Measurements from ENCODE around the gene GPX4.

DNA sequence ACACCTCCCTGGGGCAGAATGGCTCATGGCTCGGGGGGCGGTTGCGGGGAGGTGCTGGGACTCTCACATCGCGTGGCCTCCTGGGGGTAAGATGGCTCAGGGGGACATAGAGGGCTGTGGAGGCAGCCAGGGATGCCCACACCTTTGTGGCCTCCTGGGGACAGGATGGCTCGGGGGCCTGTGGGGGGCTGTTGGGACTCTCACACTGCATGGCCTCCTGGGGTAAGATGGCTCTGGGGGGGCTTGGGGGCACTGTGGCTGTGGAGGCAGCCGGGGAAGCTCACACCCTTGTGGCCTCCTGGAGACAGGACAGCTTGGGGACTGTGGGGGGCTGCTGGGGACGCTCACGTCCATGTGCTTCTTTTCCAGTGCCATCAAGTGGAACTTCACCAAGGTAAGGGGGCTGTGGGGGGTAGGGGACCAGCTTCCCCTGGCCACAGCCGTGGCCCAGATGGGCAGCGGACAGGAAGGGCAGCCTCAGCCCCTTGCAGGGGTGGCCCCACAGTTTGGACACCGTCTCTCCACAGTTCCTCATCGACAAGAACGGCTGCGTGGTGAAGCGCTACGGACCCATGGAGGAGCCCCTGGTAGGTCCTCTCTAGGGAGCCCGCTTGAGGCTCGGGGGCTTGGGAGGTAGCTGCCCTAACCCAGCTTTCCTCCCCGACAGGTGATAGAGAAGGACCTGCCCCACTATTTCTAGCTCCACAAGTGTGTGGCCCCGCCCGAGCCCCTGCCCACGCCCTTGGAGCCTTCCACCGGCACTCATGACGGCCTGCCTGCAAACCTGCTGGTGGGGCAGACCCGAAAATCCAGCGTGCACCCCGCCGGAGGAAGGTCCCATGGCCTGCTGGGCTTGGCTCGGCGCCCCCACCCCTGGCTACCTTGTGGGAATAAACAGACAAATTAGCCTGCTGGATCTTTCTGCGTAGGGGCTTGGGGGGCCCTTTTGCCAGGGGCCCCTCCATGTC is 2.4 kb downstream of the GPX4 start:
- no peak for TF ChIP-seq POLR2A (IDR thresholded peaks at IDR 0.05)
- TF ChIP-seq, protein P1, sequence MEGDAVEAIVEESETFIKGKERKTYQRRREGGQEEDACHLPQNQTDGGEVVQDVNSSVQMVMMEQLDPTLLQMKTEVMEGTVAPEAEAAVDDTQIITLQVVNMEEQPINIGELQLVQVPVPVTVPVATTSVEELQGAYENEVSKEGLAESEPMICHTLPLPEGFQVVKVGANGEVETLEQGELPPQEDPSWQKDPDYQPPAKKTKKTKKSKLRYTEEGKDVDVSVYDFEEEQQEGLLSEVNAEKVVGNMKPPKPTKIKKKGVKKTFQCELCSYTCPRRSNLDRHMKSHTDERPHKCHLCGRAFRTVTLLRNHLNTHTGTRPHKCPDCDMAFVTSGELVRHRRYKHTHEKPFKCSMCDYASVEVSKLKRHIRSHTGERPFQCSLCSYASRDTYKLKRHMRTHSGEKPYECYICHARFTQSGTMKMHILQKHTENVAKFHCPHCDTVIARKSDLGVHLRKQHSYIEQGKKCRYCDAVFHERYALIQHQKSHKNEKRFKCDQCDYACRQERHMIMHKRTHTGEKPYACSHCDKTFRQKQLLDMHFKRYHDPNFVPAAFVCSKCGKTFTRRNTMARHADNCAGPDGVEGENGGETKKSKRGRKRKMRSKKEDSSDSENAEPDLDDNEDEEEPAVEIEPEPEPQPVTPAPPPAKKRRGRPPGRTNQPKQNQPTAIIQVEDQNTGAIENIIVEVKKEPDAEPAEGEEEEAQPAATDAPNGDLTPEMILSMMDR (IDR thresholded peaks at IDR 0.05) = peak in 1 of 6 experiments; percentile 16
